Endothelial cell of umbilical vein (primary cell): Measurements from ENCODE around the gene ZSCAN4. TPM values are rescaled to one million over a fixed set of nuclear protein-coding genes. Genes with fewer than 3 reads are reported as not detected.

Experiments
- BruUV-seq: library from RNA; stranded (reverse); fragments of 400-500 nt; replicated peaks from 2 replicates; lab custom pipeline; 2021; lab: Mats Ljungman, UMichigan
- CTCF ChIA-PET: fragments of 300-600, 350-600 bp; sonication (Branson Sonifier 250); formaldehyde crosslinking; loops from one replicate; lab custom pipeline; 2021; ENCODE audit warnings: antibody characterized with exemption, inconsistent platforms; lab: Charles Lee
- POLR2A ChIA-PET: fragments of 300-600, 350-600 bp; sonication (Branson Sonifier 250); formaldehyde crosslinking; loops from one replicate; lab custom pipeline; 2021; ENCODE audit warnings: antibody characterized with exemption, inconsistent platforms; lab: Charles Lee
- DNase-seq: peaks from one replicate; pipeline ENCODE4 v3.0.0-alpha.2; 2011; ENCODE audit warnings: low read depth, low spot score
- FAIRE-seq: peaks from 2 replicates; lab custom pipeline; 2011; peaks lifted over from hg19 to GRCh38; lab: Jason Lieb, UNC
- H2AFZ ChIP-seq: 2 replicates; pipeline ENCODE4 v1.6.0; 2012; ENCODE audit warnings: low read depth, low read length, control low read depth, inconsistent platforms
- H3K27ac ChIP-seq: 2 replicates; pipeline ENCODE4 v1.5.1; 2011; ENCODE audit warnings: low read depth, mild to moderate bottlenecking, control low read depth, low read length, moderate library complexity; ENCODE audit not compliant: insufficient read depth
- H3K27me3 ChIP-seq, 2 experiments: 2 replicates each; pipeline versions ENCODE4 v1.6.0 to v1.6.1; 2011; ENCODE audit warnings: low read length in 2 of 2, mixed read lengths in 1 of 2; ENCODE audit not compliant: control insufficient read depth in 2 of 2, insufficient read depth in 2 of 2
- H3K36me3 ChIP-seq, 2 experiments: 2 replicates in 1 of 2; 3 replicates in 1 of 2; pipeline ENCODE4 v1.5.1; 2011; ENCODE audit warnings: low read length in 2 of 2, mild to moderate bottlenecking in 1 of 2, moderate library complexity in 1 of 2; ENCODE audit not compliant: control insufficient read depth in 2 of 2, insufficient read depth in 2 of 2; ENCODE audit errors: extremely low read depth in 1 of 2
- H3K4me1 ChIP-seq: 3 replicates; pipeline ENCODE4 v1.5.1; 2011; ENCODE audit warnings: mild to moderate bottlenecking, low read length; ENCODE audit not compliant: control insufficient read depth, insufficient read depth; ENCODE audit errors: extremely low read depth
- H3K4me2 ChIP-seq: 2 replicates; pipeline ENCODE4 v1.6.1; 2011; ENCODE audit warnings: low read length, control low read depth, mixed read lengths; ENCODE audit not compliant: insufficient read depth
- H3K4me3 ChIP-seq, 3 experiments: fragments of 200-600 bp in 1 of 3; sonication (generic), shearing (Covaris generic) in 1 of 3; replicated peaks in 1 of 3; 2 replicates each; pipeline ENCODE4 v1.5.1; 2011 to 2016; ENCODE audit warnings: control low read depth in 3 of 3, low read length in 3 of 3, mild to moderate bottlenecking in 2 of 3, inconsistent platforms in 1 of 3, low read depth in 1 of 3, moderate library complexity in 1 of 3; ENCODE audit not compliant: insufficient read depth in 1 of 3
- H3K79me2 ChIP-seq: 2 replicates; pipeline ENCODE4 v1.6.0; 2012; ENCODE audit warnings: low read length, inconsistent platforms; ENCODE audit not compliant: control insufficient read depth, insufficient read depth
- H3K9ac ChIP-seq: replicated peaks from 2 replicates; pipeline ENCODE3; 2011; ENCODE audit warnings: low read length, control low read depth; ENCODE audit not compliant: insufficient read depth; ENCODE audit errors: extremely low read depth
- H3K9me1 ChIP-seq: replicated peaks from 3 replicates; pipeline ENCODE4 v1.6.0; 2011; ENCODE audit warnings: mild to moderate bottlenecking, low read length; ENCODE audit not compliant: control insufficient read depth, insufficient read depth; ENCODE audit errors: extremely low read depth
- H3K9me3 ChIP-seq: replicated peaks from 2 replicates; pipeline ENCODE4 v1.5.1; 2012; ENCODE audit warnings: low read length, inconsistent platforms; ENCODE audit not compliant: control insufficient read depth, insufficient read depth
- H4K20me1 ChIP-seq: replicated peaks from 2 replicates; pipeline ENCODE3; 2011; ENCODE audit warnings: mild to moderate bottlenecking, low read length; ENCODE audit not compliant: control insufficient read depth, insufficient read depth; ENCODE audit errors: extremely low read depth
- EZH2 ChIP-seq: IDR thresholded peaks from 2 replicates; pipeline ENCODE4 v1.6.1; 2012; ENCODE audit warnings: borderline replicate concordance, low read depth, mild to moderate bottlenecking, moderate library complexity, low read length, inconsistent platforms; ENCODE audit not compliant: severe bottlenecking
- FOS ChIP-seq: IDR thresholded peaks from 2 replicates; pipeline ENCODE4 v1.6.1; 2011; ENCODE audit warnings: mild to moderate bottlenecking, low read length, moderate library complexity, borderline replicate concordance; ENCODE audit not compliant: insufficient read depth
- GATA2 ChIP-seq: IDR thresholded peaks from 2 replicates; pipeline ENCODE4 v1.7.0; 2011; ENCODE audit warnings: low read depth, mild to moderate bottlenecking, moderate library complexity, mixed read lengths, low read length; ENCODE audit not compliant: insufficient read length, insufficient read depth
- JUN ChIP-seq: IDR thresholded peaks from 2 replicates; pipeline ENCODE4 v1.6.1; 2011; ENCODE audit warnings: borderline replicate concordance, low read depth; ENCODE audit not compliant: insufficient read length, insufficient read depth
- MAX ChIP-seq: IDR thresholded peaks from 2 replicates; pipeline ENCODE4 v1.6.1; 2011; ENCODE audit not compliant: insufficient read depth, insufficient read length
- MYC ChIP-seq: IDR thresholded peaks from one replicate; pipeline ENCODE4 v1.6.1; 2011; ENCODE audit warnings: mild to moderate bottlenecking, low read depth, low read length
- POLR2A ChIP-seq: IDR thresholded peaks from 2 replicates; pipeline ENCODE4 v1.6.1; 2012; ENCODE audit warnings: low read depth, mild to moderate bottlenecking, control low read depth, low read length
- POLR2AphosphoS5 ChIP-seq: IDR thresholded peaks from 2 replicates; pipeline ENCODE4 v1.6.1; 2012; ENCODE audit warnings: low read depth, mild to moderate bottlenecking, control low read depth, low read length, moderate library complexity; ENCODE audit not compliant: insufficient read depth
- dilution Hi-C: fragments of 300-500 bp; cut with MboI; formaldehyde crosslinking; loops from one replicate; pipeline ENCODE4 v1.15.0; 2019; ENCODE audit warnings: low sequenced_read_pairs; ENCODE audit not compliant: extremely low pct_ligation_motif_present
- intact Hi-C: fragments of 100-400 bp; cut with micrococcal nuclease; formaldehyde crosslinking; loops from one replicate; pipeline ENCODE4 v1.10.0; 2022
- polyA plus RNA-seq, 4 experiments: library from polyadenylated mRNA; depleted of rRNA in 3 of 4; stranded (reverse) in 3 of 4; unstranded in 1 of 4; fragments of >200 nt; gene quantifications; 2 replicates each; pipeline versions ENCODE4 v1.2.1 to v1.2.3, GENCODE V29; 2011 to 2012; ENCODE audit warnings: missing spikeins in 1 of 4
- total RNA-seq: library from RNA; stranded (reverse); gene quantifications from 2 replicates; pipeline ENCODE4 v1.2.3, GENCODE V29; 2021
- TF ChIP-seq, protein P1 (sequence below), 2 donors: IDR thresholded peaks; 1 replicate in 1 of 2; 2 replicates in 1 of 2; pipeline ENCODE4 v1.5.1; 2011; ENCODE audit warnings: low read length in 2 of 2, mild to moderate bottlenecking in 2 of 2, moderate library complexity in 2 of 2, control low read depth in 1 of 2, inconsistent platforms in 1 of 2, low read depth in 1 of 2; ENCODE audit not compliant: insufficient read depth in 1 of 2; ENCODE audit errors: extremely low read depth in 1 of 2

Gene ZSCAN4
- total and polyA plus RNA-seq, 2 donors (not counting 3 experiments of a cell fraction or from before 2014, with no cell fraction given): not detected

- dilution Hi-C loops: no loop called here
- Histone ChIP-seq H3K4me3 (no peak overlapping the region), H4K20me1 (no peaks in the 10 kb centered on the region), H3K9me3 (peaks cover 15% of the 10 kb centered on the region), H3K9me1 (no peaks in the 10 kb centered on the region), H3K36me3 (peaks cover 9 to 27% of the 10 kb centered on the region in 2 experiments), H2AFZ (no peak overlapping the region), H3K9ac (no peak overlapping the region), H3K4me2 (no peak overlapping the region), H3K27ac (no peak overlapping the region), H3K79me2 (no peaks in the 10 kb centered on the region), H3K4me1 (no peaks in the 10 kb centered on the region), H3K27me3 (no peaks in the 10 kb centered on the region)
- no peak for FAIRE-seq
- BruUV-seq: no TSS peak
- TF ChIP-seq FOS (no peak), GATA2 (no peak), EZH2 (no peak), JUN (no peak), MAX (no peak), MYC (no peak), POLR2AphosphoS5 (no peak), POLR2A (no peak)
- TF ChIP-seq, protein P1, sequence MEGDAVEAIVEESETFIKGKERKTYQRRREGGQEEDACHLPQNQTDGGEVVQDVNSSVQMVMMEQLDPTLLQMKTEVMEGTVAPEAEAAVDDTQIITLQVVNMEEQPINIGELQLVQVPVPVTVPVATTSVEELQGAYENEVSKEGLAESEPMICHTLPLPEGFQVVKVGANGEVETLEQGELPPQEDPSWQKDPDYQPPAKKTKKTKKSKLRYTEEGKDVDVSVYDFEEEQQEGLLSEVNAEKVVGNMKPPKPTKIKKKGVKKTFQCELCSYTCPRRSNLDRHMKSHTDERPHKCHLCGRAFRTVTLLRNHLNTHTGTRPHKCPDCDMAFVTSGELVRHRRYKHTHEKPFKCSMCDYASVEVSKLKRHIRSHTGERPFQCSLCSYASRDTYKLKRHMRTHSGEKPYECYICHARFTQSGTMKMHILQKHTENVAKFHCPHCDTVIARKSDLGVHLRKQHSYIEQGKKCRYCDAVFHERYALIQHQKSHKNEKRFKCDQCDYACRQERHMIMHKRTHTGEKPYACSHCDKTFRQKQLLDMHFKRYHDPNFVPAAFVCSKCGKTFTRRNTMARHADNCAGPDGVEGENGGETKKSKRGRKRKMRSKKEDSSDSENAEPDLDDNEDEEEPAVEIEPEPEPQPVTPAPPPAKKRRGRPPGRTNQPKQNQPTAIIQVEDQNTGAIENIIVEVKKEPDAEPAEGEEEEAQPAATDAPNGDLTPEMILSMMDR (IDR thresholded peaks at IDR 0.05; ENCODE audit: extremely low read depth in 1 of 2, insufficient read depth in 1 of 2, low read depth in 1 of 2, low read length in 2 of 2): no peak
- intact Hi-C loops: no loop called here
- CTCF ChIA-PET: no interaction called here
- no peak for DNase-seq
- POLR2A ChIA-PET: no interaction called here
Measured at GRCh38 chr19:57643734-57644133, 25.0 kb upstream of the ZSCAN4 start.
